Right lobe of liver (tissue), 6 donors: Measurements from ENCODE around the gene CCDC33. TPM values are rescaled to one million over a fixed set of nuclear protein-coding genes. Genes with fewer than 3 reads are reported as not detected.
A peak's percentile ranks its signal among the peaks of the same experiment; 100 is the strongest.

ENCODE experiments used
- ATAC-seq, 4 donors: fragments of 200-7000 bp; cut with Tn5 transposase; one replicate each; pipeline ENCODE4 v1.9.1; 2020; ENCODE audit warnings: mild to moderate bottlenecking in 4 of 4, moderate library complexity in 4 of 4
- DNase-seq, 3 donors: peaks; one replicate each; pipeline ENCODE4 v3.0.0-alpha.2; 2020
- H3K27ac ChIP-seq, 3 donors: fragments of 200-600 bp; one replicate each; pipeline ENCODE4 v1.8.0; 2022
- H3K27me3 ChIP-seq, 2 donors: fragments of 200-600 bp; one replicate each; pipeline ENCODE4 v1.8.0; 2022
- H3K36me3 ChIP-seq, 4 donors: fragments of 200-600 bp; sonication (generic) in 1 of 4; one replicate each; pipeline versions ENCODE4 v1.5.1 to v1.8.0; 2017 to 2022; ENCODE audit warnings: control low read depth in 1 of 4
- H3K4me1 ChIP-seq, 4 donors: fragments of 200-600 bp; sonication (generic) in 1 of 4; one replicate each; pipeline versions ENCODE4 v1.5.1 to v1.8.0; 2017 to 2022; ENCODE audit warnings: control low read depth in 1 of 4
- H3K4me3 ChIP-seq, 3 donors: fragments of 200-600 bp; one replicate each; pipeline ENCODE4 v1.8.0; 2022
- H3K9me3 ChIP-seq, 4 donors: fragments of 200-600 bp; sonication (generic) in 1 of 4; one replicate each; pipeline versions ENCODE4 v1.5.1 to v1.8.0; 2017 to 2022; ENCODE audit warnings: control low read depth in 1 of 4
- CTCF ChIP-seq, 4 donors: fragments of 200-600 bp in 3 of 4; fragments of 450-650 bp in 1 of 4; IDR thresholded peaks; one replicate each; pipeline versions ENCODE4 v1.5.1 to v1.8.0; 2016 to 2022; ENCODE audit warnings: antibody characterized with exemption in 4 of 4, mild to moderate bottlenecking in 2 of 4
- POLR2A ChIP-seq: fragments of 450-650 bp; IDR thresholded peaks from one replicate; pipeline ENCODE4 v1.6.1; 2017; ENCODE audit warnings: antibody characterized with exemption, mild to moderate bottlenecking
- WGBS: methylation state at CpG from one replicate; pipeline ENCODE4 v1.1.6; 2018; ENCODE audit warnings: low coverage, low lambda C conversion rate; ENCODE audit not compliant: insufficient coverage; ENCODE audit errors: missing lambda C conversion rate; 5-methylcytosine and 5-hydroxymethylcytosine counted together
- intact Hi-C, 2 donors: fragments of 100-400 bp; cut with DNase I; formaldehyde crosslinking; loops; one replicate each; pipeline versions ENCODE4 v1.11.2 to v1.14.1; 2022
- total RNA-seq, 6 experiments: library from RNA; depleted of rRNA in 2 of 6; stranded (reverse); fragments of >200 nt in 2 of 6; fragmentation: NEBNext Ultra II Directional in 3 of 6; extraction: Animal tissue kit (Norgen Biotek cat#: 25700) in 3 of 6; gene quantifications; one replicate each; pipeline versions ENCODE4 v1.1.0 to v1.2.4, GENCODE V29; 2016 to 2023
- donor health status: DM: no; HTN: yes; CAD: no.
- donor health status: DM: no; HTN: no; CAD: no.
- donor health status: DM: no; HTN: no; CAD: no.
- donor health status: DM: no; HTN: yes; CAD: no.
- donor health status: DM: no; HTN: yes; CAD: no.

CCDC33 gene
- total RNA-seq, 6 experiments from 2014 or later, result not detected

GRCh38 chr15:74251131-74251811, 15.1 kb downstream of the CCDC33 start:
- no peak overlapping the region for H3K27ac ChIP-seq
- H3K27me3 ChIP-seq, result no peaks in the 10 kb centered on the region
- peak; percentile 90 to 96 (median 92) for ATAC-seq
- H3K4me3 ChIP-seq, result no peak overlapping the region
- WGBS, result no CpG with 5 or more reads among the region's 5 CpGs
- H3K36me3 ChIP-seq, result no peaks in the 10 kb centered on the region
- peak; percentile 76 to 89 (median 86) for DNase-seq
- H3K4me1 ChIP-seq, result peaks cover 0 to 14% (median 4%) of the 10 kb centered on the region in 4 donors
- TF ChIP-seq POLR2A (no peak), CTCF (IDR thresholded peaks at IDR 0.05) (no peak)
- H3K9me3 ChIP-seq, result no peaks in the 10 kb centered on the region
- intact Hi-C loops, result no loop called here

- no peak for TF ChIP-seq CTCF (IDR thresholded peaks at IDR 0.05)
- TF ChIP-seq POLR2A, result no peak
- Histone ChIP-seq H3K9me3 (no peaks in the 10 kb centered on the region), H3K36me3 (no peaks in the 10 kb centered on the region), H3K4me1 (peaks cover 0 to 14% (median 4%) of the 10 kb centered on the region in 4 donors), H3K27ac (no peak overlapping the region), H3K4me3 (no peak overlapping the region), H3K27me3 (no peaks in the 10 kb centered on the region)
- intact Hi-C loops, result no loop called here
- ATAC-seq (no peak), DNase-seq (no peak)
- WGBS, result 93% methylated on average over 4 of the region's 6 CpGs
Observed at GRCh38 chr15:74252291-74252690, 16.2 kb downstream of the CCDC33 start.

GRCh38 chr15:74252721-74253120, 16.6 kb downstream of the CCDC33 start:
- 100% methylated on average over 1 of the region's 1 CpG for WGBS
- intact Hi-C loops, result no loop called here
- Histone ChIP-seq H3K9me3 (no peaks in the 10 kb centered on the region), H3K36me3 (no peaks in the 10 kb centered on the region), H3K27me3 (no peaks in the 10 kb centered on the region), H3K4me1 (peaks cover 0 to 14% (median 4%) of the 10 kb centered on the region in 4 donors), H3K4me3 (no peak overlapping the region), H3K27ac (no peak overlapping the region)
- ATAC-seq (no peak), DNase-seq (no peak)
- no peak for TF ChIP-seq POLR2A
- no peak for TF ChIP-seq CTCF (IDR thresholded peaks at IDR 0.05)

GRCh38 chr15:74253211-74253921, 17.2 kb downstream of the CCDC33 start:
- intact Hi-C loops, result no loop called here
- Histone ChIP-seq H3K27me3 (no peaks in the 10 kb centered on the region), H3K27ac (no peak overlapping the region), H3K4me3 (no peak overlapping the region), H3K4me1 (peaks cover 0 to 14% (median 4%) of the 10 kb centered on the region in 4 donors), H3K36me3 (no peaks in the 10 kb centered on the region), H3K9me3 (no peaks in the 10 kb centered on the region)
- TF ChIP-seq CTCF (IDR thresholded peaks at IDR 0.05) (no peak), POLR2A (no peak)
- DNase-seq (no peak), ATAC-seq (no peak)
- 26% methylated on average over 3 of the region's 7 CpGs for WGBS
